ENCODE measurements around the gene MED26. TPM values are rescaled to one million over a fixed set of nuclear protein-coding genes. Genes with fewer than 3 reads are reported as not detected.
"Not testable (repeated sequence)": the region's sequence is repeated elsewhere in the genome, so short reads cannot be mapped to it uniquely, and the experiment has no call there.

Gene MED26
- total RNA-seq, 4 donors from 2014 or later, result 12.0 to 16.6 (median 14.5) TPM

- intact Hi-C loops (cut with DNase I; ENCODE audit: low total_unique reads), result no loop called here
- WGBS, 2 donors, result 89% methylated on average over 4 of the region's 4 CpGs
- DNase-seq (ENCODE audit: low spot score in 2 of 2), result no peak
- no peak overlapping the region for H3K4me3 ChIP-seq (ENCODE audit: low read depth, poor library complexity, severe bottlenecking)
- TF ChIP-seq CTCF (IDR thresholded peaks at IDR 0.05) (no peak), POLR2A (IDR thresholded peaks at IDR 0.05) (no peak)
These were observed 79.0 kb downstream of the MED26 start for GRCh38 chr19:16548956-16549355.

GRCh38 chr19:16544473-16545231, 83.4 kb downstream of the MED26 start:
- intact Hi-C loops (cut with DNase I; ENCODE audit: low total_unique reads), result no loop called here
- no peak overlapping the region for H3K4me3 ChIP-seq (ENCODE audit: low read depth, poor library complexity, severe bottlenecking)
- WGBS, 2 donors, result 88 to 91% methylated on average over 11 of the region's 11 CpGs

GRCh38 chr19:16543734-16544133, 84.3 kb downstream of the MED26 start:
- 78 to 79% methylated on average over 6 of the region's 6 CpGs for WGBS, 2 donors

More at GRCh38 chr19:16544473-16545231, 83.4 kb downstream of the MED26 start:
- no peak for TF ChIP-seq POLR2A (IDR thresholded peaks at IDR 0.05)
- TF ChIP-seq CTCF (IDR thresholded peaks at IDR 0.05), result no peak
- DNase-seq (ENCODE audit: low spot score in 2 of 2), result no peak

GRCh38 chr19:16542910-16543472, 85.0 kb downstream of the MED26 start:
- 4% methylated on average over 15 of the region's 15 CpGs for WGBS, 2 donors
- peak in 1 of 2 donors; percentile 25 for DNase-seq (ENCODE audit: low spot score in 2 of 2)

More at GRCh38 chr19:16543734-16544133, 84.3 kb downstream of the MED26 start:
- intact Hi-C loops (cut with DNase I; ENCODE audit: low total_unique reads); H3K4me3 ChIP-seq (ENCODE audit: low read depth, poor library complexity, severe bottlenecking); DNase-seq (ENCODE audit: low spot score in 2 of 2): not testable (repeated sequence)

GRCh38 chr19:16542045-16542909, 85.7 kb downstream of the MED26 start, which contains the start of gene CHERP:
CHERP (minus strand) TSS chr19:16542437; CDS start chr19:16542378, 59 bp downstream.
- TF ChIP-seq POLR2A (IDR thresholded peaks at IDR 0.05), result no peak
- no peak for TF ChIP-seq CTCF (IDR thresholded peaks at IDR 0.05)
- intact Hi-C loops (cut with DNase I; ENCODE audit: low total_unique reads), result no loop called here
- H3K4me3 ChIP-seq (ENCODE audit: low read depth, poor library complexity, severe bottlenecking), result peak within 1 kb of the TSS; percentile 94
- peak; percentile 88 to 98 for DNase-seq (ENCODE audit: low spot score in 2 of 2)
- 0 to 1% methylated on average over 59 of the region's 108 CpGs for WGBS, 2 donors

More at GRCh38 chr19:16542910-16543472, 85.0 kb downstream of the MED26 start:
- intact Hi-C loops (cut with DNase I; ENCODE audit: low total_unique reads), result no loop called here
- H3K4me3 ChIP-seq (ENCODE audit: low read depth, poor library complexity, severe bottlenecking), result peak overlapping the region; percentile 88
- TF ChIP-seq POLR2A (IDR thresholded peaks at IDR 0.05), result no peak
- TF ChIP-seq CTCF (IDR thresholded peaks at IDR 0.05), result no peak

Measured in lower leg skin (tissue), 4 donors.